ENCODE data around the gene DRC1.

Gene DRC1

GRCh38 chr2:26450031-26450635 is 48.4 kb downstream of the DRC1 start:
- no peak for DNase-seq

- no peak for DNase-seq
Observed at GRCh38 chr2:26451700-26452099, 50.0 kb downstream of the DRC1 start.

- no peak for DNase-seq
Observed at GRCh38 chr2:26453421-26454329, 52.0 kb downstream of the DRC1 start.

GRCh38 chr2:26454561-26455001 is 52.9 kb downstream of the DRC1 start:
- DNase-seq: no peak

- no peak for DNase-seq
Observed at GRCh38 chr2:26455037-26455669, 53.4 kb downstream of the DRC1 start.

GRCh38 chr2:26455670-26456439 is 54.1 kb downstream of the DRC1 start:
- DNase-seq: no peak

GRCh38 chr2:26456440-26457250 is 54.9 kb downstream of the DRC1 start:
- DNase-seq: no peak

- DNase-seq: no peak
Observed at GRCh38 chr2:26457251-26457666, 55.5 kb downstream of the DRC1 start.

GRCh38 chr2:26457695-26458364 is 56.1 kb downstream of the DRC1 start:
- no peak for DNase-seq

GRCh38 chr2:26458365-26459042 is 56.8 kb downstream of the DRC1 start:
- DNase-seq: no peak

GRCh38 chr2:26459991-26460612 is 58.4 kb downstream of the DRC1 start:
- DNase-seq: no peak

GRCh38 chr2:26460613-26461031 is 58.9 kb downstream of the DRC1 start:
- no peak for DNase-seq

- DNase-seq: no peak
Observed at GRCh38 chr2:26461601-26462023, 59.9 kb downstream of the DRC1 start.

GRCh38 chr2:26462100-26462499 is 60.4 kb downstream of the DRC1 start:
- no peak for DNase-seq

- no peak for DNase-seq
Observed at GRCh38 chr2:26462511-26463243, 61.0 kb downstream of the DRC1 start.

GRCh38 chr2:26463244-26464192 is 61.8 kb downstream of the DRC1 start:
- peak; percentile 13 for DNase-seq

GRCh38 chr2:26464390-26465265 is 62.9 kb downstream of the DRC1 start:
- peak; percentile 25 for DNase-seq

All from left hindlimb (tissue), 1 donor.